Erythroblast (primary cell): ENCODE measurements around the gene ALDH3B1.
A peak's percentile ranks its signal among the peaks of the same experiment; 100 is the strongest.

Experiments used
- DNase-seq, 2 experiments: peaks; one replicate each; lab custom pipeline; 2025; lab: John Stamatoyannopoulos, UW
- GATA1 ChIP-seq: IDR thresholded peaks from 2 replicates; pipeline ENCODE4 v1.6.1; 2011; ENCODE audit warnings: low read depth, mild to moderate bottlenecking, control low read depth, low read length, moderate library complexity
- POLR2A ChIP-seq: IDR thresholded peaks from 2 replicates; pipeline ENCODE4 v1.6.1; 2011; ENCODE audit warnings: mild to moderate bottlenecking, low read length

ALDH3B1 gene

DNA sequence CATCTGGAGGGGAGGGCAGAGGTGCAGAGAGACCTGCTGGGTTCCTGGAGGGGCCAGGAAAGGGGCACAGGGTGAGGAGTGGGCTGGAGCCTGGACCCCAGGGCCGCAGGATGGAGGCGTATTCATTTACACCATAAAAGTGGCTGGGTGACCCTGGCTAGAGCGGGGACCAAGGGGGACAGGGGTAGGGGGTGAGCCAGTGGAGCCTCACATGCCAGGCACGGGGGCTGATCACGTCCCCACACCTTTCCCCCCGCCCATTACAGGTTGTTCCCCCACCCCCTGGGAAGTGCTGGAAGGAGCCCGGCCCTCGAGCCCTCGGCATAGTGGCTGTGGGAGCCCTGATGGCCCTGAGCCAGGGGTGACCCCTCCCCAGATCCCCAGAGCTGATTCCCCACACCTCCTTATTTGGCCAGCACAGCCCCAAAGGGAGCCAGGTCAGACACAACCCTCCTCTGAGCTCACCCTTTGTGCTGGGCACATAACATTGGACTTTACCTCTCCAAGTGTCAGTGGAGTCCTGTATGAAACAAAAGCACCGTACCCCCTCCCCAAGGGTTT, 29.5 kb downstream of the ALDH3B1 start:
- DNase-seq, result peak; percentile 48
- TF ChIP-seq GATA1 (no peak), POLR2A (no peak)

DNA sequence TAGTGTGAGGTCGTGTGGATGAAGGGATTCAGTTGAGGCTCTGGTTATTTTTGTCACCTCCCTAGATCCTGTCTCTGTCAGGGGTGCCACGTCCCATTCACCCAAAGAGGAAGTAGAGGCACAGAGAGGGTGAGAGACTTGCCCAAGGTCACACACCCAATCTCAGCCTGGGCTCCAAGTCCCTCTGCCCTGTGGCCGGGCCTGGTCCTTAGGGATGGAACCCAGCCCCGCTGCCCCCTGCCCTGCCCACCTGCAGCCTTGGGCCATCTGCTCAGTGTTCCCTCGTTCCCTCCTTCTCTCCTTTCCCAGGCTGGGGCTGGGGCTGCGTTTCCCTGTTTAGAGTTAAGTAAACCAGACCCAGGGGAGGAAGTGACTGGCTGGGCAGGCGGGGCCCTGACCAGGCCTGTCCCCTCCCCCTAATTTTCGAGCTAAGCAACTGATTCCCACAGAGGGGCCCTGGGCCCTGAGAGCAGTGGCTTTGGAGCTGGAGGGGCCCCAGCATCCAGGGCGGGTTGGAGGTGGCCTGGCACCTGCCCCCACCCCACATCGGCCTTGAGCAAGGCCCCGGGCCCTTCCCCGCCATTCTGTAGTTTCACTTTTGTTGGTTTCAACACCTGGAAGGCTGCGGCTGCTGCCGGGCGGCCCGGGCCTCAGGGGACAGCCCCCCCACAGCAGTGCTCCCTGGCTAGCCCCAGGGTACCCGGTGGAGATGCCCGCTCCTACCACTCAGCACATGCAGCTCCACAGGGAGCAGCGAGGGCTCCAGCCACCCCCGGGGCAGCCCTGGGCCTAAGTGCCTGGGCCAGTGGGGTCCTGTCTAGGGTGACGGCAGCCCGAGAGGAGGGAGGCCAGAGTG, 30.2 kb downstream of the ALDH3B1 start:
- TF ChIP-seq GATA1, result no peak
- no peak for TF ChIP-seq POLR2A
- peak; percentile 38 to 50 for DNase-seq

DNA sequence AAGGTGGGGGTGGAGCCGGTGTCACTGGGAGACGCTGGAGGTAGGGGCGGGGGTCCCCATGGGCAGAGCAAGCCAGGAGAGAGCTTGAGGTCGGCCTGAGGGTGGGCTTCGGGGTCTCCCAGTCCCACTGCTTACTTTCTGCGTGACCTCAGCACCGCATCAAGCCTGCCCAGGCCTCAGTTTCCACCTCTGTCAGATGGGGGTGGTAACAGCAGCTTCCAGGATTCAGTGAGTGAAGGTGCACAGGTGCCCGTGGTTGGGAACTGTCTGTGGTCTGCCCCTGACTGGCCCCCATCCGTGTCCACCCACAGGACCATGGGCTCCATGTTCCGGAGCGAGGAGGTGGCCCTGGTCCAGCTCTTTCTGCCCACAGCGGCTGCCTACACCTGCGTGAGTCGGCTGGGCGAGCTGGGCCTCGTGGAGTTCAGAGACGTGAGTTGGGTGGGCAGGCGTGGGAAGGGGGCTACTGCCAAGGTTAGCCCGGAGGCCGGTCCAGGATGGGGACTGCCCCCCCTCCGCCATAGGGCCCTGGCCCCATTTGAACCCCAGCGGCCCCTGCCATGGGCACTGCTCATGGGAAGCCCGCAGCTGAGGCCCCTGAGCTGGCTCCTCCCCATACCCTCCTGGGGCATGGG, 30.9 kb downstream of the ALDH3B1 start:
- TF ChIP-seq POLR2A, result no peak
- no peak for TF ChIP-seq GATA1
- DNase-seq, result no peak

DNA sequence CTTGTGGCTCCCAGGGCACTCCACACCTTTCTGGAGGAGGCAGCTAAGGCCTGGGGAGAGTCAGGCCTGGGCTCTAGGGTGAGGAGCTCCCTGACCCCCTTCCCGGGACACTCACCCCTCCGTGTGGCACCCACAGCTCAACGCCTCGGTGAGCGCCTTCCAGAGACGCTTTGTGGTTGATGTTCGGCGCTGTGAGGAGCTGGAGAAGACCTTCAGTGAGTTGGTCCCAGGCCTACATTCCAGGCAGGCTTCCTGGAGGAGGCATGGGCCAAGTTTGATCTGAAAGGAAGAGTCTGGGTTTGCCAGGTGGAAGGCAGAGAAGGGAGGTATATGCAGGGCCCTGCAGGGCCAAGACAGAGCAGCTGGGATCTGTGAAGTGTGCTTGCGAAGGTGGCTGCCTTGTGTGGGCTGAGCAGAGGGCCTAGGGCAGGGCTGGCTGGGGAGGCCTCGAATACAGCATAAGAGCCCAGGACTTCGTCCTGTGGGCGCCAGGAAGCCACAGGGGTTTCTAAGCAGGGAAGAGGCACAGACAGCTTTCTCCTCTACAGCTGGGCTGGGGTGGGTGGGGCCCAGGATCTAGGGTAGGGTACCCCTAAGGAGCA, 31.6 kb downstream of the ALDH3B1 start:
- DNase-seq, result peak in 1 of 2 experiments; percentile 37
- TF ChIP-seq GATA1 (no peak), POLR2A (no peak)

DNA sequence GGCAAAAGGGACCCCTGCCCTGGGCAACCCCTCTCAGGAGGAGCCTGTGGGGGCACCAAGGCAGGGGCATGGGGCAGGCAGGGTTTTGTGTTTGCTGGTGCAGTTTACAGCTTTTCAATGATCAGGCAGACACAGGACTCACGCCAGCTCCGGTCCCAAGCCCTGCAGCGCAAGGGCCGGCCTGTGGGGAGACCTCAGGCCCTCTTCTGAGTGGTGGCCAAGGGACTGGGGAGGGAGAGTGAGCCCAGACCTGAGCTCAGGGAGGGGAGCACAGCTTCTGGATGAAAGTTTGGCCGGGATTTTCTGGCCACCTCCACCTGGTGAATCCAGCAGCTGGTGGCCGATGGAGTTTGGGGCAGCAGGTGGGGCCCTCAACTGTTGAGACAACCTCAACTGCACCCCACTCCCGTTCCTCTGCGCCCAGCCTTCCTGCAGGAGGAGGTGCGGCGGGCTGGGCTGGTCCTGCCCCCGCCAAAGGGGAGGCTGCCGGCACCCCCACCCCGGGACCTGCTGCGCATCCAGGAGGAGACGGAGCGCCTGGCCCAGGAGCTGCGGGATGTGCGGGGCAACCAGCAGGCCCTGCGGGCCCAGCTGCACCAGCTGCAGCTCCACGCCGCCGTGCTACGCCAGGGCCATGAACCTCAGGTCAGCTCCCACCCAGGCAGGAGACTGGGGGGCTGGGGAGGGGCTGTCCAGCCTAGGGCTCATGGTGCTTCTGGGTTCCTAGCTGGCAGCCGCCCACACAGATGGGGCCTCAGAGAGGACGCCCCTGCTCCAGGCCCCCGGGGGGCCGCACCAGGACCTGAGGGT, 32.3 kb downstream of the ALDH3B1 start:
- TF ChIP-seq POLR2A (no peak), GATA1 (no peak)
- DNase-seq, result peak; percentile 36 to 37

DNA sequence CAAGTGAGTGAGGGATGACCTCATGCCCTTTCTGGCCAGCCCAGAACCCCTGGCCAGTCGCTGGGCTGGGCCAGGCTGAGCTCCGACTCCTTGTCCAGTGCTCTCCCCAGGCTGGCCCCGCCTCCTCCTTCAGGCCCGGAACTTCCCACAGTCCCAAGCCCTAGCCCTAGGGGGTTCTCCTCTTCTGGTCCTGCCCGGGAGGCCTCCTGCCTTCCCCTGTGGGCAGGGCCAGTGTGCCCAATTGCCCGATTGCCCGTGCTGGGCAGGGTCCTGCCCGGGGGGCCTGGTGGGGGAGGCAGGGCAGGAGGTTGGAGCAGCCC, 32.9 kb downstream of the ALDH3B1 start:
- TF ChIP-seq POLR2A (no peak), GATA1 (no peak)
- DNase-seq, result no peak

DNA sequence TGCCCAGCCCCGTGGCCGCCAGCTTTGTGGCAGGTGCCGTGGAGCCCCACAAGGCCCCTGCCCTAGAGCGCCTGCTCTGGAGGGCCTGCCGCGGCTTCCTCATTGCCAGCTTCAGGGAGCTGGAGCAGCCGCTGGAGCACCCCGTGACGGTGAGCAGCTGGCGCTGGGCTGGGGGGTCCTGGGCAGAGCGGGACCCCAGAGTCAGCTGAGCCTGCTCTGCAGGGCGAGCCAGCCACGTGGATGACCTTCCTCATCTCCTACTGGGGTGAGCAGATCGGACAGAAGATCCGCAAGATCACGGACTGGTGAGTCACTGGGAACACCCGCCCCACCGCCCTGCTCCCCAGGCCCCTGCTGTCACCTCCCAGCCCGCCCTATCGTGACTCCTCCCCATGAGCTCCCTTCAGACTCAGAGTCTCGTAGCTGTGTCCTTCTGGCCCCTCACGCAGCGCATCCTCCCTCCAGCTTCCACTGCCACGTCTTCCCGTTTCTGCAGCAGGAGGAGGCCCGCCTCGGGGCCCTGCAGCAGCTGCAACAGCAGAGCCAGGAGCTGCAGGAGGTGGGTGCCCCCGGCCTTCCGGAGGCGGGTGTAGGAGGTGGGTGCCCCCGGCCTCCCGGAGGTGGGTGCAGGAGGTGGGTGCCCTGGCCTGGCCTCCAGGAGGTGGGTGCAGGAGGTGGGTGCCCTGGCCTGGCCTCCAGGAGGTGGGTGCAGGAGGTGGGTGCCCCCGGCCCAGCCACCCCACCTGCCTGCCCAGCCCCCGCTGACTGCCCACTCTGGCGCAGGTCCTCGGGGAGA, 33.4 kb downstream of the ALDH3B1 start:
- peak; percentile 91 to 94 for DNase-seq
- TF ChIP-seq POLR2A, result no peak
- TF ChIP-seq GATA1, result no peak

DNA sequence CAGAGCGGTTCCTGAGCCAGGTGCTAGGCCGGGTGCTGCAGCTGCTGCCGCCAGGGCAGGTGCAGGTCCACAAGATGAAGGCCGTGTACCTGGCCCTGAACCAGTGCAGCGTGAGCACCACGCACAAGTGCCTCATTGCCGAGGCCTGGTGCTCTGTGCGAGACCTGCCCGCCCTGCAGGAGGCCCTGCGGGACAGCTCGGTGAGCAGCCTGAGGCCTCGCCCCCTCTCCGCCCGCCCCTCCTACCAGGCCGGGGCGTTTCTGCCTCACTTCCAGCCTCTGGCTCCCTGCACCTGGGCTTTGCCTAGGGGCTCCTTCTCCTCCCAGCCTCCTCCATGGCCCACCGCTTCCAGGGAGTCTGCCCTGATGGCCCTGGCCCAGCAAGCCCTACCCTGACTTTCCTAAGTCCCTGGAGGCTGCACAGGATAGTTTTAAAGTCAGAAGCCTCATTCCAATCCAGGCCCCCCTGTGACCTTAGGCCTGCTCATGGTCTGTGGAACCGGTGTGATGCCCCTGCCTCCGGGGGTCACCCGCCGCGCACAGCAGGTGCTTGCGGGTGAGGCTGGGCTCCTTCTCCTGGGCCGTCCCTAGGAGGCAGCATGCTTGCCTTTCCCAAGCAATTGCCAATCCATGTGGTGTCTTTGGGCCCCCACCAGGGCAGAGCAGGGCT, 34.2 kb downstream of the ALDH3B1 start:
- DNase-seq, result no peak
- no peak for TF ChIP-seq POLR2A
- no peak for TF ChIP-seq GATA1

DNA sequence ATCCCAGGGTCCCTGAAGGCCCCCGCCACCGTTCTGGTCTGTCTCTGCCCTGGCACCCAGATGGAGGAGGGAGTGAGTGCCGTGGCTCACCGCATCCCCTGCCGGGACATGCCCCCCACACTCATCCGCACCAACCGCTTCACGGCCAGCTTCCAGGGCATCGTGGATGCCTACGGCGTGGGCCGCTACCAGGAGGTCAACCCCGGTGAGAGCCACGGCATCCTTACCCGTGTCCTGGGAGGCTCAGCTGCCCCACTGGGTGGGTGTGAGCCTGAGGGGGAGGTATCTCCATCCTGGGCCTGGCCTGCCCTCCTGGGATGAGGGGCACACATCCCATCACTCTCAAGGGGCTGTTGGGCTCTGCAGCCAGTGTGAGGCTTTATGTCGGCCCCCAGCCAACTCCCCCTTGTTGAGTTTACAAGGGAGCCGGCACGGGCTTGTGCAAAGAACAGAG, 34.8 kb downstream of the ALDH3B1 start:
- no peak for DNase-seq
- TF ChIP-seq POLR2A (no peak), GATA1 (no peak)

DNA sequence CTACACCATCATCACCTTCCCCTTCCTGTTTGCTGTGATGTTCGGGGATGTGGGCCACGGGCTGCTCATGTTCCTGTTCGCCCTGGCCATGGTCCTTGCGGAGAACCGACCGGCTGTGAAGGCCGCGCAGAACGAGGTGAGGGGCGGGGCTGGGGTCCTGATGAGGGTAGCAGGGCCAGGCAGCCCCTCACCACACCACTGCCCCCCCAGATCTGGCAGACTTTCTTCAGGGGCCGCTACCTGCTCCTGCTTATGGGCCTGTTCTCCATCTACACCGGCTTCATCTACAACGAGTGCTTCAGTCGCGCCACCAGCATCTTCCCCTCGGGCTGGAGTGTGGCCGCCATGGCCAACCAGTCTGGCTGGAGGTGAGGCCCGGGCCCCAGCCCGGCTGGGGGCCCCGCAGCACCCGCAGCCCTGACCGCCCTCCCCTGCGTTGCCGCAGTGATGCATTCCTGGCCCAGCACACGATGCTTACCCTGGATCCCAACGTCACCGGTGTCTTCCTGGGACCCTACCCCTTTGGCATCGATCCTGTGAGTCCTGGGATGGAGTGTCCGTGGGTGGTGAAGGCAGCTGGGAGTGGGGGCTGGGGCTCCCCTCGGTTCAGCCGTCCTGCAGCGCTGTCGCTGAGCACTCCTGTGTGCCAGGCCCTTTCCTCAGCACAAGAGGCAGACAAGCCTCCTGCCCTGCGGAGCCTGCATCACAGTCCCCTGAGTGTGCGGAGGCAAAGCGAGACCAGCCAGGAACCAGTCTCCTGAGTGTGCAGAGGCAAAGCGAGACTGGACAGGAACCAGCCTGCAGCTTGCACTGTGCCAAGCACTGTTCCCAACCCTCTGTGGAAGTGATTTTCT, 37.5 kb downstream of the ALDH3B1 start:
- no peak for DNase-seq

DNA sequence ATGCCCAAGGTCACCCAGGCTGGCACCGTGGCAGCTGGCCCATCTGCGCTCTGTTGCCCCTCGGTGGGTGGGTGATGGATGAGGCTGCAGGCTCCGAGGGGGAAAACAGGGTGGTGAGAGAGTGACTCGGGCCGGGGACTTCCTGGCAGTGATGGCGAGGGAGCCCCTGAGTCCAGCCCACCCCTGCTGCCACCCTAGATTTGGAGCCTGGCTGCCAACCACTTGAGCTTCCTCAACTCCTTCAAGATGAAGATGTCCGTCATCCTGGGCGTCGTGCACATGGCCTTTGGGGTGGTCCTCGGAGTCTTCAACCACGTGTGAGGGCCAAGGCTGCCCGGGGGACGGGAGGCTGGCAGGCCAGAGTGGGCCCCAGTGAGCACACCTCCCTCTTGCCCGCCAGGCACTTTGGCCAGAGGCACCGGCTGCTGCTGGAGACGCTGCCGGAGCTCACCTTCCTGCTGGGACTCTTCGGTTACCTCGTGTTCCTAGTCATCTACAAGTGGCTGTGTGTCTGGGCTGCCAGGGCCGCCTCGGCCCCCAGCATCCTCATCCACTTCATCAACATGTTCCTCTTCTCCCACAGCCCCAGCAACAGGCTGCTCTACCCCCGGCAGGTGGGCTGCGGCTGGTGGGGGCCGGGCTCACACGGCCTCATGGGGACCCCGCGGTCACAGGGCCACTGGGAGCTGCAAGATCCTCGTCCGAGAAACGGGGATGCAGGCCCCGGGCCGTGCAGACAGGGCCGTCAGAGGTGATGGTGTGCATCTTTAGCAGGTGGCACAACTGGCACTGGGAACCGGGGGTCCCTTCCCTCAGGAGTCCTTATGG, 38.8 kb downstream of the ALDH3B1 start:
- DNase-seq, result no peak
- no peak for TF ChIP-seq GATA1
- no peak for TF ChIP-seq POLR2A

More for the DNA sequence above, 37.5 kb downstream of the ALDH3B1 start:
- TF ChIP-seq POLR2A (no peak), GATA1 (no peak)
